GM23338 (cell line): ENCODE data around the gene GTPBP10. TPM values are rescaled to one million over a fixed set of nuclear protein-coding genes. Genes with fewer than 3 reads are reported as not detected.
A peak's percentile ranks its signal among the peaks of the same experiment; 100 is the strongest.

Source experiments
- ATAC-seq: fragments of 200-7000 bp; cut with Tn5 transposase; 3 replicates; pipeline ENCODE4 v1.9.1; 2020
- DNase-seq: peaks from one replicate; pipeline ENCODE4 v3.0.0-alpha.2; 2015; ENCODE audit warnings: low spot score
- H2AFZ ChIP-seq: fragments of 200-600 bp; sonication (generic); 2 replicates; pipeline ENCODE4 v1.8.0; 2016; ENCODE audit warnings: antibody characterized with exemption, mild to moderate bottlenecking, moderate library complexity
- H3F3A ChIP-seq: fragments of 200-600 bp; sonication (generic); replicated peaks from 2 replicates; pipeline ENCODE4 v1.8.0; 2017; ENCODE audit warnings: antibody characterized with exemption, mixed run types, low read depth
- H3K27ac ChIP-seq: fragments of 200-600 bp; sonication (generic); 2 replicates; pipeline ENCODE4 v1.6.1; 2016; ENCODE audit warnings: low read depth
- H3K27me3 ChIP-seq: fragments of 200-600 bp; sonication (generic); 2 replicates; pipeline ENCODE4 v1.8.0; 2016; ENCODE audit warnings: mild to moderate bottlenecking, mixed run types, moderate library complexity; ENCODE audit not compliant: insufficient read depth
- H3K36me3 ChIP-seq: fragments of 200-600 bp; sonication (generic); 2 replicates; pipeline ENCODE4 v1.8.0; 2016; ENCODE audit warnings: mild to moderate bottlenecking; ENCODE audit not compliant: insufficient read depth
- H3K4me1 ChIP-seq: fragments of 200-600 bp; sonication (generic); 2 replicates; pipeline ENCODE4 v1.8.0; 2016; ENCODE audit warnings: mild to moderate bottlenecking, moderate library complexity; ENCODE audit not compliant: insufficient read depth
- H3K4me2 ChIP-seq: fragments of 200-600 bp; sonication (generic); 2 replicates; pipeline ENCODE4 v1.7.1; 2017; ENCODE audit warnings: mixed run types
- H3K4me3 ChIP-seq: fragments of 200-600 bp; sonication (generic); 2 replicates; pipeline ENCODE4 v1.6.1; 2016; ENCODE audit warnings: mixed run types
- H3K79me2 ChIP-seq: fragments of 200-600 bp; sonication (generic); replicated peaks from 2 replicates; pipeline ENCODE4 v1.8.0; 2017; ENCODE audit warnings: mild to moderate bottlenecking; ENCODE audit not compliant: insufficient read depth
- H3K9me2 ChIP-seq: fragments of 200-600 bp; sonication (generic); 2 replicates; pipeline ENCODE4 v1.8.0; 2017; ENCODE audit not compliant: insufficient read depth
- H4K20me1 ChIP-seq: fragments of 200-600 bp; sonication (generic); replicated peaks from 2 replicates; pipeline ENCODE4 v1.8.0; 2017; ENCODE audit warnings: mild to moderate bottlenecking; ENCODE audit not compliant: insufficient read depth
- H3K27ac Mint-ChIP-seq: 2 replicates; pipeline ENCODE4 v1.8.0; 2020; ENCODE audit warnings: inconsistent platforms, mild to moderate bottlenecking, moderate library complexity, mixed read lengths
- H3K27me3 Mint-ChIP-seq: 3 replicates; pipeline ENCODE4 v1.8.0; 2022; ENCODE audit warnings: low read depth, mild to moderate bottlenecking, moderate library complexity, mixed read lengths, inconsistent platforms; ENCODE audit not compliant: insufficient read depth, poor library complexity
- H3K36me3 Mint-ChIP-seq: 3 replicates; pipeline ENCODE4 v1.8.0; 2021; ENCODE audit warnings: low read depth, mild to moderate bottlenecking, inconsistent platforms, moderate library complexity, mixed read lengths
- H3K4me1 Mint-ChIP-seq: 3 replicates; pipeline ENCODE4 v1.8.0; 2020; ENCODE audit warnings: mild to moderate bottlenecking, inconsistent platforms, mixed read lengths
- H3K4me3 Mint-ChIP-seq: 3 replicates; pipeline ENCODE4 v1.8.0; 2021; ENCODE audit warnings: moderate library complexity, mild to moderate bottlenecking, inconsistent platforms, mixed read lengths
- H3K9me3 Mint-ChIP-seq: 3 replicates; pipeline ENCODE4 v1.8.0; 2020; ENCODE audit warnings: moderate library complexity, mild to moderate bottlenecking, inconsistent platforms, mixed read lengths
- CREB1 ChIP-seq: fragments of 250-450 bp; sonication (Bioruptor Pico); IDR thresholded peaks from 2 replicates; pipeline ENCODE4 v1.5.0; 2020; ENCODE audit warnings: low read depth, mild to moderate bottlenecking, moderate library complexity
- ETS1 ChIP-seq: IDR thresholded peaks from 2 replicates; pipeline ENCODE4 v1.6.1; 2016; ENCODE audit warnings: antibody characterized with exemption
- EZH2 ChIP-seq: fragments of 200-600 bp; sonication (generic); IDR thresholded peaks from one replicate; pipeline ENCODE4 v1.8.0; 2017; ENCODE audit warnings: antibody characterized with exemption, mild to moderate bottlenecking, low read depth; ENCODE audit not compliant: unreplicated experiment
- EZH2phosphoT487 ChIP-seq: fragments of 200-600 bp; sonication (generic); IDR thresholded peaks from one replicate; pipeline ENCODE4 v1.8.1; 2018; ENCODE audit warnings: antibody characterized with exemption; ENCODE audit not compliant: unreplicated experiment
- JUNB ChIP-seq: IDR thresholded peaks from one replicate; pipeline ENCODE4 v1.6.1; 2016; ENCODE audit warnings: antibody characterized with exemption; ENCODE audit not compliant: unreplicated experiment
- NANOG ChIP-seq: IDR thresholded peaks from 2 replicates; pipeline ENCODE4 v1.6.1; 2016; ENCODE audit warnings: antibody characterized with exemption, borderline replicate concordance
- POLR2AphosphoS5 ChIP-seq: IDR thresholded peaks from 2 replicates; pipeline ENCODE4 v1.6.1; 2016; ENCODE audit warnings: antibody characterized with exemption, low read depth
- REST ChIP-seq: IDR thresholded peaks from one replicate; pipeline ENCODE4 v1.6.1; 2018; ENCODE audit warnings: antibody characterized with exemption; ENCODE audit not compliant: unreplicated experiment
- STAT1 ChIP-seq: IDR thresholded peaks from one replicate; pipeline ENCODE4 v1.6.1; 2016; ENCODE audit warnings: antibody characterized with exemption; ENCODE audit not compliant: unreplicated experiment
- ZNF114 ChIP-seq: fragments of 250-450 bp; sonication (Bioruptor Pico); IDR thresholded peaks from 2 replicates; pipeline ENCODE4 v1.5.0; 2020; ENCODE audit warnings: mild to moderate bottlenecking, moderate library complexity
- ZNF331 ChIP-seq: fragments of 250-450 bp; sonication (Bioruptor Pico); IDR thresholded peaks from 2 replicates; pipeline ENCODE4 v1.5.0; 2020; ENCODE audit warnings: low read depth, mild to moderate bottlenecking, moderate library complexity
- polyA plus RNA-seq: library from polyadenylated mRNA; unstranded; fragments of >200 nt; fragmentation: Nextera tagmentation; extraction: Ambion mirVana; gene quantifications from 2 replicates; pipeline ENCODE4 v1.2.1, GENCODE V29; 2016
- total RNA-seq: library from RNA; depleted of rRNA; stranded (reverse); fragments of >200 nt; shearing (Covaris generic); gene quantifications from 2 replicates; pipeline ENCODE4 v1.2.3, GENCODE V29; 2014
- TF ChIP-seq, protein P1 (sequence below): fragments of 250-450 bp; sonication (Bioruptor Pico); IDR thresholded peaks from 2 replicates; pipeline ENCODE4 v1.5.0; 2020; ENCODE audit warnings: mild to moderate bottlenecking, moderate library complexity
- TF ChIP-seq, protein P2 (sequence below), 2 experiments: fragments of 200-600 bp in 1 of 2; sonication (generic) in 1 of 2; conservative IDR thresholded peaks; 2 replicates each; pipeline versions ENCODE4 v1.5.1 to v1.6.1; 2016 to 2017; ENCODE audit warnings: antibody characterized with exemption in 2 of 2, low read depth in 2 of 2, mild to moderate bottlenecking in 2 of 2, moderate library complexity in 1 of 2

Gene GTPBP10
- total and polyA plus RNA-seq, 2 experiments from 2014 or later = 15.1 to 23.0 TPM

DNA sequence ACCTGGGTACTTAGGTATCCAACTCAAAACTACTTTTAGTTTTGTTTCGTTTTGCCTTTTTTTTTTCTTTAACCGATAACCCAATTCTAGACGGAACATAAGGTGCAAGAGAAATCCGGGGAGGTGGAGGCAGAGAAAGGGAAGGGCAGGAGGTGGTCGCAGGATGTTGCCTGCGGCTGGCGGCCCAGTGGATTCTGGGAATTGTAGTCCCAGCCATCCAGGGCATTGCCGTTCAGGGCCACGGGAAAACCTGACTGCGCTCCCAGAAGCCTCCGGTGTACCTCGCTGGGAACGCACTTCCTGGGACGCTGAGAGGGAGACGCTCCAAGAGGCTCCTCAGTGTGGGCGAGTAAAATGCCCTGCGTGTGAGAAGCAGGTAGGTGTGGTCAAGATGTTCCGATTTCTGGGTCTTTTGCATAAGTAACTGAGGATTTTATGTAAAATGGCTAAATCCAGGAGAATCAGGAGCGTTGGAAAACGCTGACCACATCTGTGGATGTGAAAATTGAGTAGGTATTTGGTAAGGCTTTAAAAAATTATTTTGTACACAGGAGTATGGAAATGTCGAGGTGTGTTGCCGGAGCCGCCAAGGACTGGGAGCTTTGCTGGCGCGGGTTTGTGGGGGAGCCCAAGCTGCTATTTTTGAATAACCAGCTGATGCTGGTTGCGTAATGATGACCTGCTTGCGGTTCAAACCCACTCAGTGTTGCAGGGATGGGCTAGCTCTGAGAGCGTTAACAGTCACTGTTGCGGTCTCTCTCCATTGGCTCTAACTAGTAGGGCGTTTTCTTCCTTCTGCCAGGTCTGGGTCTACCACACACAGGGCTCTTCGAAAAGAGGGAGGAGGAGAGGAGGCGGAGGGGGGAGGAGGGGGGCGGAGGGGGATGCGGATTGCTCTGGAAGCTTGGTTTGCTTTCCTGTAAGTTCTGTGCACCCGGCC is 56.9 kb downstream of the GTPBP10 start, which contains the start of gene CLDN12:
Gene CLDN12 (plus strand): TSS at position 288 of the 940 bp plus-strand sequence. CDS start 9,216 bp downstream, outside the sequence.
- Mint-ChIP-seq H3K27ac (peak within 1 kb of the TSS; percentile 98), H3K36me3 (peaks cover 26% of the 10 kb centered on the region), H3K9me3 (peaks cover 2% of the 10 kb centered on the region; the same call in 2 of the 3 replicates), H3K4me3 (peak within 1 kb of the TSS; percentile 95), H3K27me3 (no peaks in the 10 kb centered on the region), H3K4me1 (peaks cover 5% of the 10 kb centered on the region)
- peak within 1 kb of the TSS; percentile 72 for H3K27ac ChIP-seq
- H3K4me3 ChIP-seq = peak within 1 kb of the TSS; percentile 59
- TF ChIP-seq JUNB = no peak
- peak; percentile 78 for TF ChIP-seq CREB1 (CRISPR knock-in tag)
- TF ChIP-seq, protein P1, sequence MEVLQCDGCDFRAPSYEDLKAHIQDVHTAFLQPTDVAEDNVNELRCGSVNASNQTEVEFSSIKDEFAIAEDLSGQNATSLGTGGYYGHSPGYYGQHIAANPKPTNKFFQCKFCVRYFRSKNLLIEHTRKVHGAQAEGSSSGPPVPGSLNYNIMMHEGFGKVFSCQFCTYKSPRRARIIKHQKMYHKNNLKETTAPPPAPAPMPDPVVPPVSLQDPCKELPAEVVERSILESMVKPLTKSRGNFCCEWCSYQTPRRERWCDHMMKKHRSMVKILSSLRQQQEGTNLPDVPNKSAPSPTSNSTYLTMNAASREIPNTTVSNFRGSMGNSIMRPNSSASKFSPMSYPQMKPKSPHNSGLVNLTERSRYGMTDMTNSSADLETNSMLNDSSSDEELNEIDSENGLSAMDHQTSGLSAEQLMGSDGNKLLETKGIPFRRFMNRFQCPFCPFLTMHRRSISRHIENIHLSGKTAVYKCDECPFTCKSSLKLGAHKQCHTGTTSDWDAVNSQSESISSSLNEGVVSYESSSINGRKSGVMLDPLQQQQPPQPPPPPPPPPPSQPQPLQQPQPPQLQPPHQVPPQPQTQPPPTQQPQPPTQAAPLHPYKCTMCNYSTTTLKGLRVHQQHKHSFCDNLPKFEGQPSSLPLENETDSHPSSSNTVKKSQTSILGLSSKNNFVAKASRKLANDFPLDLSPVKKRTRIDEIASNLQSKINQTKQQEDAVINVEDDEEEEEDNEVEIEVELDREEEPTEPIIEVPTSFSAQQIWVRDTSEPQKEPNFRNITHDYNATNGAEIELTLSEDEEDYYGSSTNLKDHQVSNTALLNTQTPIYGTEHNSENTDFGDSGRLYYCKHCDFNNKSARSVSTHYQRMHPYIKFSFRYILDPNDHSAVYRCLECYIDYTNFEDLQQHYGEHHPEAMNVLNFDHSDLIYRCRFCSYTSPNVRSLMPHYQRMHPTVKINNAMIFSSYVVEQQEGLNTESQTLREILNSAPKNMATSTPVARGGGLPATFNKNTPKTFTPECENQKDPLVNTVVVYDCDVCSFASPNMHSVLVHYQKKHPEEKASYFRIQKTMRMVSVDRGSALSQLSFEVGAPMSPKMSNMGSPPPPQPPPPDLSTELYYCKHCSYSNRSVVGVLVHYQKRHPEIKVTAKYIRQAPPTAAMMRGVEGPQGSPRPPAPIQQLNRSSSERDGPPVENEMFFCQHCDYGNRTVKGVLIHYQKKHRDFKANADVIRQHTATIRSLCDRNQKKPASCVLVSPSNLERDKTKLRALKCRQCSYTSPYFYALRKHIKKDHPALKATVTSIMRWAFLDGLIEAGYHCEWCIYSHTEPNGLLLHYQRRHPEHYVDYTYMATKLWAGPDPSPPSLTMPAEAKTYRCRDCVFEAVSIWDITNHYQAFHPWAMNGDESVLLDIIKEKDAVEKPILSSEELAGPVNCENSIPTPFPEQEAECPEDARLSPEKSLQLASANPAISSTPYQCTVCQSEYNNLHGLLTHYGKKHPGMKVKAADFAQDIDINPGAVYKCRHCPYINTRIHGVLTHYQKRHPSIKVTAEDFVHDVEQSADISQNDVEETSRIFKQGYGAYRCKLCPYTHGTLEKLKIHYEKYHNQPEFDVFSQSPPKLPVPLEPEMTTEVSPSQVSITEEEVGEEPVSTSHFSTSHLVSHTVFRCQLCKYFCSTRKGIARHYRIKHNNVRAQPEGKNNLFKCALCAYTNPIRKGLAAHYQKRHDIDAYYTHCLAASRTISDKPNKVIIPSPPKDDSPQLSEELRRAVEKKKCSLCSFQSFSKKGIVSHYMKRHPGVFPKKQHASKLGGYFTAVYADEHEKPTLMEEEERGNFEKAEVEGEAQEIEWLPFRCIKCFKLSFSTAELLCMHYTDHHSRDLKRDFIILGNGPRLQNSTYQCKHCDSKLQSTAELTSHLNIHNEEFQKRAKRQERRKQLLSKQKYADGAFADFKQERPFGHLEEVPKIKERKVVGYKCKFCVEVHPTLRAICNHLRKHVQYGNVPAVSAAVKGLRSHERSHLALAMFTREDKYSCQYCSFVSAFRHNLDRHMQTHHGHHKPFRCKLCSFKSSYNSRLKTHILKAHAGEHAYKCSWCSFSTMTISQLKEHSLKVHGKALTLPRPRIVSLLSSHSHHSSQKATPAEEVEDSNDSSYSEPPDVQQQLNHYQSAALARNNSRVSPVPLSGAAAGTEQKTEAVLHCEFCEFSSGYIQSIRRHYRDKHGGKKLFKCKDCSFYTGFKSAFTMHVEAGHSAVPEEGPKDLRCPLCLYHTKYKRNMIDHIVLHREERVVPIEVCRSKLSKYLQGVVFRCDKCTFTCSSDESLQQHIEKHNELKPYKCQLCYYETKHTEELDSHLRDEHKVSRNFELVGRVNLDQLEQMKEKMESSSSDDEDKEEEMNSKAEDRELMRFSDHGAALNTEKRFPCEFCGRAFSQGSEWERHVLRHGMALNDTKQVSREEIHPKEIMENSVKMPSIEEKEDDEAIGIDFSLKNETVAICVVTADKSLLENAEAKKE (CRISPR knock-in tag) = no peak
- no peak for TF ChIP-seq STAT1
- no peak for TF ChIP-seq ZNF331 (CRISPR knock-in tag)
- TF ChIP-seq POLR2AphosphoS5 = peak; percentile 92
- peak; percentile 93 for TF ChIP-seq ETS1
- no peak for TF ChIP-seq EZH2
- TF ChIP-seq ZNF114 (CRISPR knock-in tag) = no peak
- TF ChIP-seq REST = no peak
- TF ChIP-seq, protein P2, sequence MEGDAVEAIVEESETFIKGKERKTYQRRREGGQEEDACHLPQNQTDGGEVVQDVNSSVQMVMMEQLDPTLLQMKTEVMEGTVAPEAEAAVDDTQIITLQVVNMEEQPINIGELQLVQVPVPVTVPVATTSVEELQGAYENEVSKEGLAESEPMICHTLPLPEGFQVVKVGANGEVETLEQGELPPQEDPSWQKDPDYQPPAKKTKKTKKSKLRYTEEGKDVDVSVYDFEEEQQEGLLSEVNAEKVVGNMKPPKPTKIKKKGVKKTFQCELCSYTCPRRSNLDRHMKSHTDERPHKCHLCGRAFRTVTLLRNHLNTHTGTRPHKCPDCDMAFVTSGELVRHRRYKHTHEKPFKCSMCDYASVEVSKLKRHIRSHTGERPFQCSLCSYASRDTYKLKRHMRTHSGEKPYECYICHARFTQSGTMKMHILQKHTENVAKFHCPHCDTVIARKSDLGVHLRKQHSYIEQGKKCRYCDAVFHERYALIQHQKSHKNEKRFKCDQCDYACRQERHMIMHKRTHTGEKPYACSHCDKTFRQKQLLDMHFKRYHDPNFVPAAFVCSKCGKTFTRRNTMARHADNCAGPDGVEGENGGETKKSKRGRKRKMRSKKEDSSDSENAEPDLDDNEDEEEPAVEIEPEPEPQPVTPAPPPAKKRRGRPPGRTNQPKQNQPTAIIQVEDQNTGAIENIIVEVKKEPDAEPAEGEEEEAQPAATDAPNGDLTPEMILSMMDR (conservative IDR thresholded peaks at IDR 0.05; ENCODE audit: low read depth in 2 of 2) = no peak
- TF ChIP-seq EZH2phosphoT487 = no peak
- 0 out of 2 replicates have a peak, but pooled peaks have one; percentile 5 for TF ChIP-seq NANOG
- DNase-seq (peak; percentile 93), ATAC-seq (peak; percentile 99)
- no peaks in the 10 kb centered on the region for H3K4me1 ChIP-seq
- peak within 1 kb of the TSS; percentile 74 for H3K4me2 ChIP-seq
- peaks cover 3% of the 10 kb centered on the region; the same call in 1 of the 2 replicates for H3K27me3 ChIP-seq
- peaks cover 23% of the 10 kb centered on the region for H3K79me2 ChIP-seq
- peaks cover 7% of the 10 kb centered on the region; the same call in 1 of the 2 replicates for H3K36me3 ChIP-seq
- H2AFZ ChIP-seq = peak within 1 kb of the TSS; percentile 91
- H3F3A ChIP-seq = no peaks in the 10 kb centered on the region
- no peaks in the 10 kb centered on the region for H3K9me2 ChIP-seq
- peaks cover 2% of the 10 kb centered on the region; the same call in 1 of the 2 replicates for H4K20me1 ChIP-seq
